Peyer's patch (tissue), 4 donors: ENCODE data around the gene RREB1.

Experiments
- POLR2A ChIP-seq, 2 donors: fragments of 450-650 bp; IDR thresholded peaks; one replicate each; pipeline ENCODE4 v1.5.1; 2017; ENCODE audit warnings: antibody characterized with exemption in 2 of 2, mild to moderate bottlenecking in 2 of 2, moderate library complexity in 2 of 2
- TF ChIP-seq, protein P1 (sequence below), 6 experiments: fragments of 450-650 bp in 4 of 6; fragments of 200-600 bp in 2 of 6; sonication (generic) in 1 of 6; IDR thresholded peaks; one replicate each; pipeline ENCODE4 v1.5.1; 2017 to 2019; ENCODE audit warnings: antibody characterized with exemption in 6 of 6, mild to moderate bottlenecking in 3 of 6, moderate library complexity in 1 of 6

DNA sequence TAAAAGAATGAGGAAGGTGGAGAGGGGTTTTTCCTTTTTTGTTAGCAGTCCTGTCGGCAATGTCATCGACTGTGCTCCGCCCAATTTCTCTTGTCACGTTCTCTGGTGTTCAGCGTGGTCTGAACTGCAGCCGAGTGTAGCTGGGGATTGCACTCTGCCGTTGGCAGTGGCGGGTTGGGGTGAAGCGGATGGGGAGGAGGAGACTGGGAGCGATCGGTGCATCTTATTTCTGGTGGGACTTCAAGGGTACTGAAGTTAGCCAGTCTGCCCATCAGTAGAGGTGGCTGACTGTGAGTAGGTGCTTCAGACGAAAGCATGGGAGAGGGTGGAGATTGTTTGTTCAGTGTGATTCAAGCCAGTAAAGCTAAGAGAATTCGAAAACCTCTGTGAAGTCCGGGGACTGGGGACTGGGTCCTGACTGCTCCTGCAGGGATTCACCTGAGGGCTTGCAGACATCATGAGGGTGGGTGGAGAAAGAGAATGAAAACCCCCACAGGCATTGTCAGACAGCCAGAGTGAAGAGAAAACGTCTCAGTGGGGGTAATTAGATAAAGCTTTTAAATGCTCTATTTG lies 5.1 kb downstream of the RREB1 start:
- no peak for TF ChIP-seq POLR2A (IDR thresholded peaks at IDR 0.05)
- TF ChIP-seq, protein P1, sequence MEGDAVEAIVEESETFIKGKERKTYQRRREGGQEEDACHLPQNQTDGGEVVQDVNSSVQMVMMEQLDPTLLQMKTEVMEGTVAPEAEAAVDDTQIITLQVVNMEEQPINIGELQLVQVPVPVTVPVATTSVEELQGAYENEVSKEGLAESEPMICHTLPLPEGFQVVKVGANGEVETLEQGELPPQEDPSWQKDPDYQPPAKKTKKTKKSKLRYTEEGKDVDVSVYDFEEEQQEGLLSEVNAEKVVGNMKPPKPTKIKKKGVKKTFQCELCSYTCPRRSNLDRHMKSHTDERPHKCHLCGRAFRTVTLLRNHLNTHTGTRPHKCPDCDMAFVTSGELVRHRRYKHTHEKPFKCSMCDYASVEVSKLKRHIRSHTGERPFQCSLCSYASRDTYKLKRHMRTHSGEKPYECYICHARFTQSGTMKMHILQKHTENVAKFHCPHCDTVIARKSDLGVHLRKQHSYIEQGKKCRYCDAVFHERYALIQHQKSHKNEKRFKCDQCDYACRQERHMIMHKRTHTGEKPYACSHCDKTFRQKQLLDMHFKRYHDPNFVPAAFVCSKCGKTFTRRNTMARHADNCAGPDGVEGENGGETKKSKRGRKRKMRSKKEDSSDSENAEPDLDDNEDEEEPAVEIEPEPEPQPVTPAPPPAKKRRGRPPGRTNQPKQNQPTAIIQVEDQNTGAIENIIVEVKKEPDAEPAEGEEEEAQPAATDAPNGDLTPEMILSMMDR (IDR thresholded peaks at IDR 0.05), result no peak
